NCI-H524 treated with DMSO at 0.1 percent for 48 hours (cell line): ENCODE results near the gene SOAT1.

Source experiments
- DNase-seq: peaks from one replicate; lab custom pipeline; 2025; lab: John Stamatoyannopoulos, UW

SOAT1 gene

GRCh38 chr1:179305450-179305849, 11.9 kb downstream of the SOAT1 start:
- no peak for DNase-seq

GRCh38 chr1:179310291-179310690, 16.7 kb downstream of the SOAT1 start:
- no peak for DNase-seq

- DNase-seq: no peak
Measured at GRCh38 chr1:179310721-179311120, 17.1 kb downstream of the SOAT1 start.

- no peak for DNase-seq
Measured at GRCh38 chr1:179311149-179311700, 17.6 kb downstream of the SOAT1 start.

GRCh38 chr1:179313004-179313403, 19.4 kb downstream of the SOAT1 start:
- DNase-seq: no peak

GRCh38 chr1:179314928-179315327, 21.3 kb downstream of the SOAT1 start:
- DNase-seq: no peak

- no peak for DNase-seq
Measured at GRCh38 chr1:179318491-179318890, 24.9 kb downstream of the SOAT1 start.

GRCh38 chr1:179321533-179322216, 28.1 kb downstream of the SOAT1 start:
- DNase-seq: no peak

- DNase-seq: no peak
Measured at GRCh38 chr1:179322557-179322956, 29.0 kb downstream of the SOAT1 start.

- DNase-seq: no peak
Measured at GRCh38 chr1:179323436-179323835, 29.8 kb downstream of the SOAT1 start.

- DNase-seq: no peak
Measured at GRCh38 chr1:179325836-179326235, 32.2 kb downstream of the SOAT1 start.

- no peak for DNase-seq
Measured at GRCh38 chr1:179326746-179327145, 33.1 kb downstream of the SOAT1 start.

- no peak for DNase-seq
Measured at GRCh38 chr1:179327196-179327595, 33.6 kb downstream of the SOAT1 start.

- no peak for DNase-seq
Measured at GRCh38 chr1:179327679-179328078, 34.1 kb downstream of the SOAT1 start.

- no peak for DNase-seq
Measured at GRCh38 chr1:179329862-179330261, 36.3 kb downstream of the SOAT1 start.

- no peak for DNase-seq
Measured at GRCh38 chr1:179334440-179334839, 40.8 kb downstream of the SOAT1 start.

- no peak for DNase-seq
Measured at GRCh38 chr1:179337288-179337687, 43.7 kb downstream of the SOAT1 start.

- DNase-seq: no peak
Measured at GRCh38 chr1:179337942-179338560, 44.5 kb downstream of the SOAT1 start.

GRCh38 chr1:179340918-179341317, 47.3 kb downstream of the SOAT1 start:
- DNase-seq: no peak

GRCh38 chr1:179341943-179342547, 48.4 kb downstream of the SOAT1 start:
- no peak for DNase-seq

- DNase-seq: no peak
Measured at GRCh38 chr1:179342740-179343404, 49.3 kb downstream of the SOAT1 start.

- no peak for DNase-seq
Measured at GRCh38 chr1:179351281-179351680, 57.7 kb downstream of the SOAT1 start.

- DNase-seq: no peak
Measured at GRCh38 chr1:179352236-179352635, 58.6 kb downstream of the SOAT1 start.
